ENCODE data around the gene NLGN2. TPM values are rescaled to one million over a fixed set of nuclear protein-coding genes. Genes with fewer than 3 reads are reported as not detected.

Gene NLGN2
- total and polyA plus RNA-seq, 2 of the 8 experiments (the other 6 are each of a cell fraction or from before 2014, with no cell fraction given), result 21.2 to 62.8 TPM

DNA sequence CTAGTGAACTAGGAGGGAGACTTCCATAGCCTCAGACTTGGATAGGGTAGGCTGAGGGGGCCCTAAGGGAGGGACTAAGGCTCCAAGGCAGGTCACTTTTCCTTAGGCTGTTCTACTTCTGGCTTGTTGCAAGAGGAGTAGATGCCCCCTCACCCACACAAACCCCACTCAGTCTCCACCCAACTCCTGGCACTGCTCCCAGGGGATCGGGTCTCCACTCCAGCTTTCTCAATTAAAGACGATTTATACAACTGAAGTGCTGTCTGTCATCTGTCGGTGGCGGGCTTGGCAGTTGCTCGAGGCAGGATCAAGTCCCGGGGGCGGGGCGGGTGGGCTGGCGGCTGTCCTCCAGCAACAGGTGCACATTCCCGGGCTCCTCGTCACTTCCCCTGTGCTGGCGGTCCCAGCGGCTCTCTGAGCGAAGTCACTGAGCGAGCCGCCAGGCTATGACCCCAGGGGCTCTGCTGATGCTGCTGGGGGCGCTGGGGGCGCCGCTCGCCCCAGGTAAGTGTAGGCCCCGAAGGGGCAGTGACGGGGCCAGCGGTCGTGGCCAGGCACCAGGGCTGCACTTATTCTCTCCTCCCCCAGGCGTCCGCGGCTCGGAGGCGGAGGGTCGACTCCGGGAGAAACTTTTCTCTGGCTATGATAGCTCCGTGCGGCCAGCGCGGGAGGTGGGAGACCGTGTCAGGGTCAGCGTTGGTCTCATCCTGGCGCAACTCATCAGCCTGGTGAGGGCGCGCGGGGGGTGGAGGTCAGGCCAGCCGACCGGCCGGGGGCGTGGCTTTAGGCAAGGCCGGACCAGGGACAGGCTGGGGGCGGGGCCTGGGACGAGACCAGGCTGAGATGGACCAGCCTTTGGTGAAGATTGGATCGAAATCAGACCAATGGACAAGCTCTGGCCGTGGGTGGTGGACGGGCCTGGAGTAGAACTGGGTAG, 37.3 kb downstream of the NLGN2 start, which contains the start of gene CHRNB1 (continued):
- no peak for TF ChIP-seq JUN (IDR thresholded peaks at IDR 0.05; ENCODE audit: low read depth, low read length)
- TF ChIP-seq FOSL1 (IDR thresholded peaks at IDR 0.05; ENCODE audit: insufficient read depth, low read depth, low read length), result no peak
- TF ChIP-seq, protein P1, sequence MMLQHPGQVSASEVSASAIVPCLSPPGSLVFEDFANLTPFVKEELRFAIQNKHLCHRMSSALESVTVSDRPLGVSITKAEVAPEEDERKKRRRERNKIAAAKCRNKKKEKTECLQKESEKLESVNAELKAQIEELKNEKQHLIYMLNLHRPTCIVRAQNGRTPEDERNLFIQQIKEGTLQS (IDR thresholded peaks at IDR 0.05; ENCODE audit: insufficient read depth, low read depth, low read length), result no peak
- TF ChIP-seq EP300 (IDR thresholded peaks at IDR 0.05; ENCODE audit: borderline replicate concordance in 1 of 2, low read depth in 2 of 2, low read length in 2 of 2), result no peak
- TF ChIP-seq SIN3A (conservative IDR thresholded peaks at IDR 0.05 in 1 of 2, IDR thresholded peaks at IDR 0.05 in 1 of 2; ENCODE audit: low read depth in 1 of 2, low read length in 2 of 2), result peak in 1 of 2 experiments; percentile 45; a peak in 1 of 4 replicates
- no peak for TF ChIP-seq SAP30 (IDR thresholded peaks at IDR 0.05; ENCODE audit: insufficient read depth, insufficient replicate concordance, low read length)
- TF ChIP-seq CBX8 (IDR thresholded peaks at IDR 0.05; ENCODE audit: borderline replicate concordance, low read depth, low read length), result no peak
- TF ChIP-seq NANOG (IDR thresholded peaks at IDR 0.05; ENCODE audit: insufficient read depth, low read depth, low read length, poor library complexity, severe bottlenecking), result no peak
- TF ChIP-seq JUND (IDR thresholded peaks at IDR 0.05; ENCODE audit: low read length), result 0 out of 2 replicates have a peak, but pooled peaks have one; percentile 15
- TF ChIP-seq KDM5A (IDR thresholded peaks at IDR 0.05; ENCODE audit: low read length), result no peak
- no peak for TF ChIP-seq YY1 (IDR thresholded peaks at IDR 0.05; ENCODE audit: low read depth, low read length)
- TF ChIP-seq EZH2 (IDR thresholded peaks at IDR 0.05; ENCODE audit: low read depth, low read length, severe bottlenecking), result no peak
- no peak for TF ChIP-seq CBX5 (IDR thresholded peaks at IDR 0.05; ENCODE audit: low read depth, low read length)
- TF ChIP-seq TAF7 (optimal IDR thresholded peaks at IDR 0.05; ENCODE audit: borderline replicate concordance, low read depth, low read length), result peak; percentile 43
- peak; percentile 39; the same call in 1 of the 2 replicates for TF ChIP-seq CREB1 (IDR thresholded peaks at IDR 0.05)
- 0 out of 4 replicates have a peak, but pooled peaks of 1 of the 2 experiments have one; percentile 30 for TF ChIP-seq HDAC2 (IDR thresholded peaks at IDR 0.05; ENCODE audit: borderline replicate concordance in 1 of 2, low read depth in 2 of 2, low read length in 2 of 2)
- peak; percentile 84 for TF ChIP-seq KDM4A (IDR thresholded peaks at IDR 0.05; ENCODE audit: low read depth, low read length, severe bottlenecking)
- TF ChIP-seq, protein P2, sequence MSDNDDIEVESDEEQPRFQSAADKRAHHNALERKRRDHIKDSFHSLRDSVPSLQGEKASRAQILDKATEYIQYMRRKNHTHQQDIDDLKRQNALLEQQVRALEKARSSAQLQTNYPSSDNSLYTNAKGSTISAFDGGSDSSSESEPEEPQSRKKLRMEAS (IDR thresholded peaks at IDR 0.05), result no peak; the same call in 1 of the 2 replicates
- no peak for TF ChIP-seq KDM1A (IDR thresholded peaks at IDR 0.05; ENCODE audit: borderline replicate concordance, low read length)
